H1 (cell line): Measurements from ENCODE around the gene ABCB11. TPM values are rescaled to one million over a fixed set of nuclear protein-coding genes. Genes with fewer than 3 reads are reported as not detected.

Experiments
- CTCF ChIA-PET: fragments of 300-600 bp; sonication (Branson Sonifier 250); formaldehyde crosslinking; loops from one replicate; lab custom pipeline; 2021; ENCODE audit not compliant: partially characterized antibody; lab: Charles Lee
- POLR2A ChIA-PET: fragments of 300-600 bp; sonication (Branson Sonifier 250); formaldehyde crosslinking; loops from one replicate; lab custom pipeline; 2021; ENCODE audit warnings: inconsistent platforms; ENCODE audit not compliant: partially characterized antibody; lab: Charles Lee
- DNase-seq, 2 experiments: peaks; one replicate each; pipeline versions ENCODE4 v3.0.0 to v3.0.0-alpha.2; 2010 to 2022; ENCODE audit warnings: low spot score in 2 of 2, low read depth in 1 of 2, mixed read lengths in 1 of 2
- FAIRE-seq: peaks from 2 replicates; lab custom pipeline; 2011; peaks lifted over from hg19 to GRCh38; lab: Jason Lieb, UNC
- H2AFZ ChIP-seq: 2 replicates; pipeline ENCODE4 v1.8.1; 2012; ENCODE audit warnings: low read length, inconsistent platforms
- H2AK5ac ChIP-seq: 2 replicates; pipeline ENCODE4 v1.6.1; 2013; ENCODE audit warnings: low read depth, low read length
- H2BK120ac ChIP-seq: replicated peaks from 2 replicates; pipeline ENCODE3; 2013; ENCODE audit warnings: low read depth, low read length, inconsistent platforms
- H2BK12ac ChIP-seq: 2 replicates; pipeline ENCODE4 v1.6.1; 2013; ENCODE audit warnings: low read depth, low read length
- H2BK15ac ChIP-seq: 2 replicates; pipeline ENCODE4 v1.6.1; 2013; ENCODE audit warnings: low read length
- H2BK20ac ChIP-seq: 2 replicates; pipeline ENCODE4 v1.6.1; 2013; ENCODE audit warnings: low read length
- H2BK5ac ChIP-seq: 2 replicates; pipeline ENCODE4 v1.6.1; 2013; ENCODE audit warnings: low read depth, low read length
- H3K14ac ChIP-seq: 2 replicates; pipeline ENCODE4 v1.6.1; 2013; ENCODE audit warnings: inconsistent platforms; ENCODE audit not compliant: insufficient read length
- H3K18ac ChIP-seq: 2 replicates; pipeline ENCODE4 v1.6.1; 2013; ENCODE audit warnings: low read length; ENCODE audit errors: extremely low read depth
- H3K23ac ChIP-seq: 2 replicates; pipeline ENCODE4 v1.6.1; 2013; ENCODE audit warnings: inconsistent platforms; ENCODE audit not compliant: insufficient read length
- H3K23me2 ChIP-seq: 2 replicates; pipeline ENCODE4 v1.6.1; 2013; ENCODE audit warnings: low read depth, low read length
- H3K27ac ChIP-seq: 2 replicates; pipeline ENCODE4 v1.6.1; 2011; ENCODE audit warnings: low read depth, low read length, inconsistent platforms
- H3K27me3 ChIP-seq, 4 experiments: replicated peaks in 1 of 4; 1 replicate in 1 of 4; 2 replicates in 3 of 4; pipeline versions ENCODE4 v1.6.1 to v1.8.1; 2011 to 2013; ENCODE audit warnings: low read length in 3 of 4, mild to moderate bottlenecking in 3 of 4, inconsistent platforms in 2 of 4, mixed read lengths in 2 of 4, moderate library complexity in 1 of 4; ENCODE audit not compliant: control insufficient read depth in 3 of 4, insufficient read depth in 3 of 4; ENCODE audit errors: extremely low read depth in 1 of 4
- H3K36me3 ChIP-seq, 4 experiments: 2 replicates each; pipeline versions ENCODE4 v1.6.1 to v1.8.1; 2011 to 2013; ENCODE audit warnings: mild to moderate bottlenecking in 4 of 4, low read length in 3 of 4, moderate library complexity in 2 of 4, control low read depth in 1 of 4, inconsistent platforms in 1 of 4; ENCODE audit not compliant: insufficient read depth in 4 of 4, control insufficient read depth in 2 of 4
- H3K4ac ChIP-seq: replicated peaks from 2 replicates; pipeline ENCODE3; 2013; ENCODE audit warnings: low read length, low read depth, mixed read lengths, inconsistent platforms; ENCODE audit not compliant: insufficient read length
- H3K4me1 ChIP-seq, 4 experiments: replicated peaks in 1 of 4; 1 replicate in 1 of 4; 2 replicates in 3 of 4; pipeline versions ENCODE4 v1.6.1 to v1.8.1; 2011 to 2013; ENCODE audit warnings: low read length in 3 of 4, inconsistent platforms in 2 of 4, mixed read lengths in 1 of 4; ENCODE audit not compliant: insufficient read depth in 4 of 4, control insufficient read depth in 3 of 4
- H3K4me2 ChIP-seq, 2 experiments: 2 replicates each; pipeline versions ENCODE4 v1.6.1 to v1.8.1; 2011 to 2013; ENCODE audit warnings: low read depth in 2 of 2, low read length in 2 of 2, control low read depth in 1 of 2, inconsistent platforms in 1 of 2, mild to moderate bottlenecking in 1 of 2; ENCODE audit not compliant: insufficient read depth in 1 of 2
- H3K4me3 ChIP-seq, 4 experiments: fragments of 200-600, 300-600 bp in 1 of 4; sonication (generic), shearing (Covaris generic), sonication (Bioruptor Twin) in 1 of 4; 2 replicates each; pipeline versions ENCODE4 v1.5.1 to v1.8.1; 2011 to 2016; ENCODE audit warnings: low read length in 4 of 4, low read depth in 3 of 4, control low read depth in 2 of 4, inconsistent platforms in 2 of 4, mild to moderate bottlenecking in 2 of 4, mixed read lengths in 1 of 4, moderate library complexity in 1 of 4; ENCODE audit not compliant: insufficient read depth in 2 of 4; ENCODE audit errors: extremely low read depth in 1 of 4
- H3K56ac ChIP-seq: replicated peaks from 2 replicates; pipeline ENCODE3; 2013; ENCODE audit warnings: low read depth, mild to moderate bottlenecking, mixed read lengths, low read length, inconsistent platforms; ENCODE audit not compliant: insufficient read length
- H3K79me1 ChIP-seq: 2 replicates; pipeline ENCODE4 v1.6.1; 2013; ENCODE audit warnings: low read depth, low read length, control low read depth
- H3K79me2 ChIP-seq, 2 experiments: 2 replicates each; pipeline versions ENCODE4 v1.6.1 to v1.8.1; 2012 to 2013; ENCODE audit warnings: low read length in 2 of 2, mild to moderate bottlenecking in 2 of 2, inconsistent platforms in 1 of 2; ENCODE audit not compliant: insufficient read depth in 2 of 2, control insufficient read depth in 1 of 2
- H3K9ac ChIP-seq, 4 experiments: replicated peaks in 1 of 4; 1 replicate in 1 of 4; 2 replicates in 3 of 4; pipeline versions ENCODE4 v1.6.1 to v1.8.1; 2011 to 2013; ENCODE audit warnings: low read depth in 3 of 4, low read length in 3 of 4, control low read depth in 2 of 4, mild to moderate bottlenecking in 2 of 4, moderate library complexity in 2 of 4, inconsistent platforms in 1 of 4; ENCODE audit errors: extremely low read depth in 1 of 4
- H3K9me3 ChIP-seq, 2 experiments: 2 replicates each; pipeline versions ENCODE4 v1.6.1 to v1.8.1; 2012 to 2013; ENCODE audit warnings: mild to moderate bottlenecking in 2 of 2, moderate library complexity in 2 of 2, control low read depth in 1 of 2, inconsistent platforms in 1 of 2, low read depth in 1 of 2, low read length in 1 of 2, mixed read lengths in 1 of 2; ENCODE audit not compliant: insufficient read depth in 2 of 2
- H4K20me1 ChIP-seq, 2 experiments: replicated peaks in 1 of 2; 2 replicates each; pipeline versions ENCODE3 to v1.8.1; 2011 to 2013; ENCODE audit warnings: inconsistent platforms in 2 of 2, low read length in 2 of 2, mild to moderate bottlenecking in 1 of 2; ENCODE audit not compliant: insufficient read depth in 2 of 2, control insufficient read depth in 1 of 2
- H4K5ac ChIP-seq: 2 replicates; pipeline ENCODE4 v1.6.1; 2013; ENCODE audit warnings: low read length, low read depth, mixed read lengths, inconsistent platforms; ENCODE audit not compliant: insufficient read length
- H4K8ac ChIP-seq: 2 replicates; pipeline ENCODE4 v1.8.0; 2013; ENCODE audit warnings: mild to moderate bottlenecking, moderate library complexity, low read length, inconsistent platforms; ENCODE audit not compliant: insufficient read depth; ENCODE audit errors: extremely low read depth
- H4K91ac ChIP-seq: replicated peaks from 2 replicates; pipeline ENCODE3; 2013; ENCODE audit warnings: low read length, mixed read lengths, inconsistent platforms; ENCODE audit not compliant: insufficient read length
- GABPA ChIP-seq: IDR thresholded peaks from 2 replicates; pipeline ENCODE4 v1.6.1; 2011; ENCODE audit warnings: mild to moderate bottlenecking, low read length, moderate library complexity, borderline replicate concordance; ENCODE audit not compliant: insufficient read depth
- polyA plus RNA-seq, 7 experiments: library from polyadenylated mRNA; depleted of rRNA in 3 of 7; stranded (reverse) in 5 of 7; unstranded in 2 of 7; fragments of >200 nt in 5 of 7; fragments of 200-250 nt in 2 of 7; gene quantifications; 1 replicate in 5 of 7; 2 replicates in 1 of 7; 4 replicates in 1 of 7; pipeline versions ENCODE4 v1.2.1 to v1.2.3, GENCODE V29; 2011 to 2013; ENCODE audit warnings: missing spikeins in 2 of 7, mixed read lengths in 2 of 7
- total RNA-seq: library from RNA; stranded (reverse); fragmentation: NEBNext Ultra II Directional; extraction: Animal tissue kit (Norgen Biotek cat#: 25700); gene quantifications from 2 replicates; pipeline ENCODE4 v1.2.1, GENCODE V29; 2021

The ABCB11 gene
- total and polyA plus RNA-seq, 2 of the 8 experiments (the other 6 are each of a cell fraction or from before 2014, with no cell fraction given) = not detected

GRCh38 chr2:168894720-168895119, 136.4 kb downstream of the ABCB11 start:
- no peak overlapping the region for H3K9ac ChIP-seq
- no peaks in the 10 kb centered on the region for H3K79me1 ChIP-seq
- no peak overlapping the region for H3K4me2 ChIP-seq
- no peak overlapping the region for H3K14ac ChIP-seq
- no peak overlapping the region for H4K5ac ChIP-seq
- no peak overlapping the region for H3K18ac ChIP-seq
- ChIA-PET POLR2A (no interaction called here), CTCF (no interaction called here)
- H3K4me3 ChIP-seq = no peak overlapping the region
- H4K8ac ChIP-seq = no peak overlapping the region
- no peak overlapping the region for H3K56ac ChIP-seq
- no peaks in the 10 kb centered on the region for H3K9me3 ChIP-seq
- no peaks in the 10 kb centered on the region for H3K36me3 ChIP-seq
- H3K27me3 ChIP-seq = no peaks in the 10 kb centered on the region
- no peaks in the 10 kb centered on the region for H4K20me1 ChIP-seq
- FAIRE-seq = no peak
- no peak overlapping the region for H3K23ac ChIP-seq
- H2AFZ ChIP-seq = no peak overlapping the region
- no peak for DNase-seq
- no peak overlapping the region for H2BK20ac ChIP-seq
- no peak overlapping the region for H2BK12ac ChIP-seq
- H3K4ac ChIP-seq = no peak overlapping the region
- peaks cover 3% of the 10 kb centered on the region for H3K23me2 ChIP-seq
- no peak overlapping the region for H3K27ac ChIP-seq
- H2BK120ac ChIP-seq = no peak overlapping the region
- H2AK5ac ChIP-seq = no peak overlapping the region
- H3K79me2 ChIP-seq = peaks cover 0 to 2% of the 10 kb centered on the region in 2 experiments; a peak in 2 of 4 replicates
- H4K91ac ChIP-seq = no peak overlapping the region
- H2BK15ac ChIP-seq = no peak overlapping the region
- no peak overlapping the region for H2BK5ac ChIP-seq
- no peaks in the 10 kb centered on the region; a peak in 1 of 7 replicates for H3K4me1 ChIP-seq
- no peak for TF ChIP-seq GABPA
